DOHH2 (cell line): Measurements from ENCODE around the gene PXMP2.

Source experiments
- CTCF ChIP-seq: fragments of 200-600 bp; sonication (generic); IDR thresholded peaks from one replicate; pipeline ENCODE4 v1.5.1; 2014; ENCODE audit warnings: antibody characterized with exemption, mild to moderate bottlenecking, low read depth, low read length; ENCODE audit not compliant: poor library complexity, severe bottlenecking
- EZH2phosphoT487 ChIP-seq: fragments of 200-600 bp; sonication (generic); IDR thresholded peaks from 2 replicates; pipeline ENCODE4 v1.6.1; 2017; ENCODE audit warnings: borderline replicate concordance, mild to moderate bottlenecking, antibody characterized with exemption, low read length, moderate library complexity, mixed read lengths

DNA sequence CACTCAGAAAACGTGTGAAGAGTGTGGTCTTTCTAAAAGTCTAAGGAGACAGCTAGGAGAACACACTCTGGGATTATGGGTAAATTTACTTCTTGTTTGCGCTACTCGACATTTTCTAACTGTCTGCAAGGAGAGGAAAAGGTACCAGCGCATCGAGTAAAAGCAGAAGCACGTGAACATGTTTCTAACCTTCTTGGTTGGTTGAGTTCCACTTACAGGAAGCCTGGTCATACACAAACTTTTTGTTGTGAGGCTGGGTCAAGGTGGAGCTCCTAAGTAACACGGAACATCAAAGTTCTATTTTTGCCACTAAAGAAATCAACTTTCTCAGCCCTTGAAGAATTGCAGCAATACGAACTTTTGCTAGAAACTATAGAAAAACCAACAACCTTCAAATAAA is 54.2 kb downstream of the PXMP2 start:
- TF ChIP-seq CTCF (no peak), EZH2phosphoT487 (no peak)
